ENCODE data around the gene PLIN3. TPM values are rescaled to one million over a fixed set of nuclear protein-coding genes. Genes with fewer than 3 reads are reported as not detected.
"Not testable (repeated sequence)": the region's sequence is repeated elsewhere in the genome, so short reads cannot be mapped to it uniquely, and the experiment has no call there.

The PLIN3 gene
- total RNA-seq, 1 experiment from 2014 or later: 207 TPM

DNA sequence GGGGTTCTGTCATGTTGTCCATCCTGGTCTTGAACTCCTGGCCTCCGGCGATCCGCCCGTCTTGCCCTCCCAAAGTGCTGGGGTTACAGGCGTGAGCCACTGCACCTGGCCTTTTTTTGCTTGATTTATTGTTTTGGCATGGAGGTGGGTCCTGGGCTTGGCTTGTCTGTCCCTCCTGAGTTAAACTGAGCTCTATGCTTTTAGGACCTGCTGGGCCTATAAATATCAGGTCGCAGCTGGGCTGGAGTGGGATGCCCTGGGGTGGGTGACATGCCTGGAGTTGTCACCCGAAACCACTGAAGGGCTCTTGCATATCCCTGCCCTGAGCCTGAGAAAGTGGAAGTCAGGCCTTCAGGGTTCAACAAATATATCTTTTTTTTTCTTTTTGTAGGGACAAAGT is 29.7 kb upstream of the PLIN3 start (continued):
- TF ChIP-seq, protein P1, sequence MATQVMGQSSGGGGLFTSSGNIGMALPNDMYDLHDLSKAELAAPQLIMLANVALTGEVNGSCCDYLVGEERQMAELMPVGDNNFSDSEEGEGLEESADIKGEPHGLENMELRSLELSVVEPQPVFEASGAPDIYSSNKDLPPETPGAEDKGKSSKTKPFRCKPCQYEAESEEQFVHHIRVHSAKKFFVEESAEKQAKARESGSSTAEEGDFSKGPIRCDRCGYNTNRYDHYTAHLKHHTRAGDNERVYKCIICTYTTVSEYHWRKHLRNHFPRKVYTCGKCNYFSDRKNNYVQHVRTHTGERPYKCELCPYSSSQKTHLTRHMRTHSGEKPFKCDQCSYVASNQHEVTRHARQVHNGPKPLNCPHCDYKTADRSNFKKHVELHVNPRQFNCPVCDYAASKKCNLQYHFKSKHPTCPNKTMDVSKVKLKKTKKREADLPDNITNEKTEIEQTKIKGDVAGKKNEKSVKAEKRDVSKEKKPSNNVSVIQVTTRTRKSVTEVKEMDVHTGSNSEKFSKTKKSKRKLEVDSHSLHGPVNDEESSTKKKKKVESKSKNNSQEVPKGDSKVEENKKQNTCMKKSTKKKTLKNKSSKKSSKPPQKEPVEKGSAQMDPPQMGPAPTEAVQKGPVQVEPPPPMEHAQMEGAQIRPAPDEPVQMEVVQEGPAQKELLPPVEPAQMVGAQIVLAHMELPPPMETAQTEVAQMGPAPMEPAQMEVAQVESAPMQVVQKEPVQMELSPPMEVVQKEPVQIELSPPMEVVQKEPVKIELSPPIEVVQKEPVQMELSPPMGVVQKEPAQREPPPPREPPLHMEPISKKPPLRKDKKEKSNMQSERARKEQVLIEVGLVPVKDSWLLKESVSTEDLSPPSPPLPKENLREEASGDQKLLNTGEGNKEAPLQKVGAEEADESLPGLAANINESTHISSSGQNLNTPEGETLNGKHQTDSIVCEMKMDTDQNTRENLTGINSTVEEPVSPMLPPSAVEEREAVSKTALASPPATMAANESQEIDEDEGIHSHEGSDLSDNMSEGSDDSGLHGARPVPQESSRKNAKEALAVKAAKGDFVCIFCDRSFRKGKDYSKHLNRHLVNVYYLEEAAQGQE (IDR thresholded peaks at IDR 0.05; ENCODE audit: low read depth): no peak

DNA sequence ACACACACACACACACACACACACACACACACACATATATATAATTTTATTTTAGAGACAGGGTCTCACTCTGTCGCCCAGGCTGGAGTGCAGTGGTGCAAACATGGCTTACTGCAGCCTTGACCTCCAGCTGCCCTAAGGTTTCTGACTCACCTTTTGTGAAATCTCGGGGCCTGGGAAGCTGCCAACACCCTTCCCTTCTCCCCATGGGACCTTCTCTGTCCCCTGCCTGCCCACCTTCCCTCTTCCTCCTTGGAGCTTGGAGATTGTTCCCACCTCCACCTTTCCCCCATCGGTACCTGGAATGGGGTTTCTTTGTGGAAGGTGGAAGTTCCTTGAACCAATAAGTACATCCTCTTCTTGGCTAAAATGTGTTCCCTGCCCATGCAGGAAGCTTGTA is 28.9 kb upstream of the PLIN3 start:
- no TSS peak for BruUV-seq (replicated peaks)
- intact Hi-C loops (cut with micrococcal nuclease): no loop called here
- no peaks in the 10 kb centered on the region for H4K20me1 ChIP-seq (ENCODE audit: insufficient read depth)
- no peak overlapping the region; the same call in 1 of the 2 replicates for H3K27ac ChIP-seq (ENCODE audit: low read depth, low read length)
- ChIA-PET RAD21 (ENCODE audit: low non-redundant PET in 1 of 2, low total read pairs in 2 of 2, uncharacterized antibody in 2 of 2, unreplicated experiment in 2 of 2) (no interaction called here), POLR2A (interaction anchor here (1.3 kb wide), 1 partner anchor 27 kb away, joined by 4 read pairs; no protein-coding TSS in a partner anchor), CTCF (interaction anchor here (1.3 to 1.6 kb wide), 2 partner anchors 15 to 87 kb away, joined by 3 to 4 read pairs; no protein-coding TSS in a partner anchor)
- no peaks in the 10 kb centered on the region for H3K9me2 ChIP-seq (ENCODE audit: insufficient read depth)
- H2AFZ ChIP-seq (ENCODE audit: low read depth, low read length, poor library complexity, severe bottlenecking): peak overlapping the region; percentile 36
- H3K4me1 ChIP-seq (ENCODE audit: control insufficient read depth in 1 of 2, insufficient read depth in 2 of 2, low read length in 2 of 2): peaks cover 7 to 19% of the 10 kb centered on the region in 2 experiments
- no peaks in the 10 kb centered on the region for H3K9me3 ChIP-seq (ENCODE audit: control insufficient read depth in 1 of 2, insufficient read depth in 1 of 2, low read depth in 1 of 2, low read length in 2 of 2)
- H3K79me2 ChIP-seq (ENCODE audit: insufficient read depth, low read length): no peaks in the 10 kb centered on the region
- no peak overlapping the region for H3K4me3 ChIP-seq (replicated peaks in 1 of 2; ENCODE audit: low read depth in 1 of 2, low read length in 2 of 2)
- H3K4me2 ChIP-seq (ENCODE audit: low read length): peak overlapping the region; percentile 38
- TF ChIP-seq CEBPB (IDR thresholded peaks at IDR 0.05; ENCODE audit: low read depth): no peak
- TF ChIP-seq FOSL1 (IDR thresholded peaks at IDR 0.05; ENCODE audit: low read depth): peak; percentile 15; the same call in 1 of the 2 replicates
- H3K27me3 ChIP-seq (ENCODE audit: insufficient read depth, low read length): no peaks in the 10 kb centered on the region
- H3K36me3 ChIP-seq (ENCODE audit: control insufficient read depth in 1 of 2, insufficient read depth in 2 of 2, low read length in 2 of 2): no peaks in the 10 kb centered on the region
- H3K9ac ChIP-seq (ENCODE audit: low read length): no peak overlapping the region
- ATAC-seq (peak; percentile 64), DNase-seq (ENCODE audit: low read depth, low spot score) (no peak)

DNA sequence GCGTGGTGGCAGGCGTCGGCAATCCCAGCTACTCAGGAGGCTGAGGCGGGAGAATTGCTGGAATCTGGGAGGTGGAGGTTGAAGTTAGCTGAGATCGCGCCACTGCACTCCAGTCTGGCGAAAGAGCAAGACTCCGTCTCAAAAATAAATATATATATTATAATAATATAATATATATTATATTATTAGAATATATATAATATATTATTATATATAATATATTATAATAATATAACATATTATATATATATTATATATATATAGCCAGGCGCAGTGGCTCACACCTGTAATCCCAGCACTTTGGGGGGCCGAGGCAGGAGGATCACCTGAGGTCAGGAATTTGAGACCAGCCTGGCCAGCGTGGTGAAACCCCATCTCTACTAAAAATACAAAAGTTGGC is 25.5 kb upstream of the PLIN3 start:
- H3K9ac ChIP-seq (ENCODE audit: low read length); intact Hi-C loops (cut with micrococcal nuclease); CTCF ChIA-PET: not testable (repeated sequence)

More for the DNA sequence above, 25.5 kb upstream of the PLIN3 start:
- RAD21 ChIA-PET (ENCODE audit: low non-redundant PET in 1 of 2, low total read pairs in 2 of 2, uncharacterized antibody in 2 of 2, unreplicated experiment in 2 of 2); POLR2A ChIA-PET; H3K27ac ChIP-seq (ENCODE audit: low read depth, low read length); H3K4me3 ChIP-seq (replicated peaks in 1 of 2; ENCODE audit: low read depth in 1 of 2, low read length in 2 of 2); DNase-seq (ENCODE audit: low read depth, low spot score); BruUV-seq (replicated peaks); H3K4me2 ChIP-seq (ENCODE audit: low read length); H4K20me1 ChIP-seq (ENCODE audit: insufficient read depth); H3K27me3 ChIP-seq (ENCODE audit: insufficient read depth, low read length); H3K36me3 ChIP-seq (ENCODE audit: control insufficient read depth in 1 of 2, insufficient read depth in 2 of 2, low read length in 2 of 2); H3K9me3 ChIP-seq (ENCODE audit: control insufficient read depth in 1 of 2, insufficient read depth in 1 of 2, low read depth in 1 of 2, low read length in 2 of 2); H2AFZ ChIP-seq (ENCODE audit: low read depth, low read length, poor library complexity, severe bottlenecking); H3K79me2 ChIP-seq (ENCODE audit: insufficient read depth, low read length); ATAC-seq; H3K9me2 ChIP-seq (ENCODE audit: insufficient read depth): not testable (repeated sequence)
- H3K4me1 ChIP-seq (ENCODE audit: control insufficient read depth in 1 of 2, insufficient read depth in 2 of 2, low read length in 2 of 2): peaks cover 7 to 26% of the 10 kb centered on the region in 2 experiments
